Measurements from ENCODE around the gene FBXO9.

FBXO9 gene

DNA sequence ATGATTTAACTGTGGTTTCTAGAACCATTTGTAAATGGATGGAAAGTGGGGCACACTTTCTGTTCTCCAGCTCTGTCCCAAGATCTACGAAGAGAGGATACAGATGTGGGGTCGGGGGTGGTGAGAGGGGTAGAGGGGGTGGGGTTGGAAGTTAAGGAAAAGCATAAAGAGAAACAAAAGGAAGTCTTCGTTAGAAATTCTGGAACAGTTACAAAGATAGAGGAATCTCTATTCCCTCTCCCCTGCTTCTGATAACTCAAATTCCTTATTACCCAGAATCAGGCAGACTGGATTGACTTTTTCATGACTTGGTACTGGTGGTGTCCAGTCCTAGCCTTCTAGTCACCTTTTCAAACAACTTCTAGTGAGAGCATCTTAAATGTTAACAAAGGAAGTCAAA, 78.5 kb downstream of the FBXO9 start:
- H3K4me3 ChIP-seq (ENCODE audit: low read length): no peak overlapping the region
- TF ChIP-seq, protein P1, sequence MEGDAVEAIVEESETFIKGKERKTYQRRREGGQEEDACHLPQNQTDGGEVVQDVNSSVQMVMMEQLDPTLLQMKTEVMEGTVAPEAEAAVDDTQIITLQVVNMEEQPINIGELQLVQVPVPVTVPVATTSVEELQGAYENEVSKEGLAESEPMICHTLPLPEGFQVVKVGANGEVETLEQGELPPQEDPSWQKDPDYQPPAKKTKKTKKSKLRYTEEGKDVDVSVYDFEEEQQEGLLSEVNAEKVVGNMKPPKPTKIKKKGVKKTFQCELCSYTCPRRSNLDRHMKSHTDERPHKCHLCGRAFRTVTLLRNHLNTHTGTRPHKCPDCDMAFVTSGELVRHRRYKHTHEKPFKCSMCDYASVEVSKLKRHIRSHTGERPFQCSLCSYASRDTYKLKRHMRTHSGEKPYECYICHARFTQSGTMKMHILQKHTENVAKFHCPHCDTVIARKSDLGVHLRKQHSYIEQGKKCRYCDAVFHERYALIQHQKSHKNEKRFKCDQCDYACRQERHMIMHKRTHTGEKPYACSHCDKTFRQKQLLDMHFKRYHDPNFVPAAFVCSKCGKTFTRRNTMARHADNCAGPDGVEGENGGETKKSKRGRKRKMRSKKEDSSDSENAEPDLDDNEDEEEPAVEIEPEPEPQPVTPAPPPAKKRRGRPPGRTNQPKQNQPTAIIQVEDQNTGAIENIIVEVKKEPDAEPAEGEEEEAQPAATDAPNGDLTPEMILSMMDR (conservative IDR thresholded peaks at IDR 0.05; ENCODE audit: low read length): no peak
- no peak for DNase-seq (ENCODE audit: low read depth)

DNA sequence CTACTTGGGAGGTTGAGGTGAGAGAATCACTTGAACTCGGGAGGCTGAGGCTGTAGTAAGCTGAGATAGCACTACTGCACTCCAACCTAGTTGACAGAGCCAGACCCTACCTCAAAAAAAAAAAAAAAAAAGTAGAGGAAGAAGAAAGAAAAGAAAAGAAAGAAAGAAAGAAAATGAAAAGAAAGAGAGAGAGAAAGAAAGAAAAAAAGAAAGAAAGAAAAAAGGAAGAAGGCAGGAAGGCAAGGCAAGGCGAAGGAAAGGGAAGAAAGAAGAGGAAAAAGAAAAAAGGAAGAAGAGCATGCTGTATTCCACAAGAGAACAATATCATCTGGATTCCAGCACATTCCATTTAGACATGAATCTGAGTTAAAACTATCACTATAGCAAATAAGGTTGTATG, 79.6 kb downstream of the FBXO9 start:
- DNase-seq (ENCODE audit: low read depth): no peak
- TF ChIP-seq, protein P1 (conservative IDR thresholded peaks at IDR 0.05; ENCODE audit: low read length): no peak
- no peak overlapping the region for H3K4me3 ChIP-seq (ENCODE audit: low read length)

DNA sequence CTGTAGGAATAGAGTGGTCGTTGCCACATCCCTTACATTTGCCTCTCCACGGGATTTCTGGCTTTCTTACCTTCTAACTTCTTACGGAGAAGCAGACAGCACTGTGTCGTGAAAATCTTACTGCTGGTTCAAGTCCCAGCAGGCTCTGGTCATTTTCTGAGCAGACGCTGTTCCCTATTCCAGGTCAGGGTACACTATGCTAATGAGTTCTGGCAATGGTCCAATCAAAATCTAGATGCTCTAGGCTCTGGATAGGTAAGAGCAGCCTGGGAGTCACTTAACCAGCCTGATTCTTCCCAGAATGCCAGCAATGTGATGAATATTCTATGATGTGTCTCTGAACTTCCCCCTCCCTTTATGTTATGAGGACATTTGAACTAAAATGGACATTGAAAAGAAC, 83.5 kb downstream of the FBXO9 start, which contains the start of gene GCM1:
GCM1 (minus strand) TSS at position 158 of the 400 bp plus-strand sequence. CDS start 3,209 bp downstream, outside the sequence.
- TF ChIP-seq, protein P1 (conservative IDR thresholded peaks at IDR 0.05; ENCODE audit: low read length): no peak
- H3K4me3 ChIP-seq (ENCODE audit: low read length): no peak within 1 kb of the TSS
- DNase-seq (ENCODE audit: low read depth): no peak

Measured in AG10803 (cell line).